Erythroblast (primary cell): ENCODE measurements around the gene PEX3.

Experiments
- GATA1 ChIP-seq: IDR thresholded peaks from 2 replicates; pipeline ENCODE4 v1.6.1; 2011; ENCODE audit warnings: low read depth, mild to moderate bottlenecking, control low read depth, low read length, moderate library complexity
- POLR2A ChIP-seq: IDR thresholded peaks from 2 replicates; pipeline ENCODE4 v1.6.1; 2011; ENCODE audit warnings: mild to moderate bottlenecking, low read length

DNA sequence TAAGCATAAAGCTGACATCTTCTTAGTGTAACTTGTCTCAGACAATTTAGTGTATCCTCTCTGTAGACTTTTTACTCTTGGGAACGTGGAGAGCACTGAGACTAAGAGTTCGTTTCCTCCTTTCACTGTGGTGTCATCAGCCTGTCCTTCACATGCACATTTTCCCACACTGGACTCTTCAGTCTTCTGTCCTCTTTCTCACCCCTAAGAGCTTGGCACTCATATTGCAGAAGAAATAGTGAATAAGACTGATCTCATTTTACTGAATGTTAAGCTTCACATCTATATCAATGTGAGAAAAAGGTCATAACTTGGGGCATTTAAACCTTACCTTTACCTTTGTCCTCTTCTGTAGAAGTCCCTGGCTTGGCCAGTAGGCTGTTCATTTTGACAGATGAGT, 35.4 kb downstream of the PEX3 start:
- TF ChIP-seq POLR2A (no peak), GATA1 (no peak)
